Fibroblast of villous mesenchyme (primary cell): ENCODE results near the gene DDX49. TPM values are rescaled to one million over a fixed set of nuclear protein-coding genes. Genes with fewer than 3 reads are reported as not detected.
"Not testable (repeated sequence)": the region's sequence is repeated elsewhere in the genome, so short reads cannot be mapped to it uniquely, and the experiment has no call there.

ENCODE experiments used
- DNase-seq: peaks from one replicate; pipeline ENCODE4 v3.0.0-alpha.2; 2010; ENCODE audit warnings: low read depth
- H3K4me3 ChIP-seq: 2 replicates; pipeline ENCODE4 v1.5.1; 2011; ENCODE audit warnings: low read depth, mild to moderate bottlenecking, low read length
- CTCF ChIP-seq: IDR thresholded peaks from 2 replicates; pipeline ENCODE4 v1.5.1; 2012; ENCODE audit warnings: low read depth, mild to moderate bottlenecking, low read length; ENCODE audit not compliant: insufficient read depth
- total RNA-seq: library from RNA; depleted of rRNA; stranded (reverse); fragments of >200 nt; gene quantifications from 2 replicates; pipeline ENCODE4 v1.2.3, GENCODE V29; 2012

DDX49 gene
- total RNA-seq, 1 donor, result 48.4 TPM

DNA sequence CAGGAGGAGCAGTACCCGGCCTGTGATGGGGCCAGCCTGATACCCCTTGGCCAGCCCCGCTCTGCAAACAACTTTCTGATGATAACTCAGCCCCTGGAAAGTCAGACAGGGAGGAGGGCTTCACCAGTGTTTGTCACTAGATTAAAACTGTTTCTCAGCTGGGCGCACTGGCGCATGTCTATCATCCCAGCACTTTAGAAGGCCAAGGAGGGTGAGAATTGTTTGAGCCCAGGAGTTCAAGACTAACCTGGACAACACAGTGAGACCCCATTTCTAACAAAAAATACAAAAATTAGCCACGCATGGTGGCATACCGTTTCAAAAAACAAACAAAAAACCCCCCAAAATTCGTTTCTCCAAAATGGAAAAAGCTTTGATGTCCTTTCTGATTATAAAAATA is 18.0 kb upstream of the DDX49 start:
- H3K4me3 ChIP-seq, result no peak overlapping the region
- no peak for DNase-seq
- no peak for TF ChIP-seq CTCF

- not testable (repeated sequence) for H3K4me3 ChIP-seq, DNase-seq
These were observed 17.0 kb upstream of the DDX49 start for GRCh38 chr19:18902519-18902918.

DNA sequence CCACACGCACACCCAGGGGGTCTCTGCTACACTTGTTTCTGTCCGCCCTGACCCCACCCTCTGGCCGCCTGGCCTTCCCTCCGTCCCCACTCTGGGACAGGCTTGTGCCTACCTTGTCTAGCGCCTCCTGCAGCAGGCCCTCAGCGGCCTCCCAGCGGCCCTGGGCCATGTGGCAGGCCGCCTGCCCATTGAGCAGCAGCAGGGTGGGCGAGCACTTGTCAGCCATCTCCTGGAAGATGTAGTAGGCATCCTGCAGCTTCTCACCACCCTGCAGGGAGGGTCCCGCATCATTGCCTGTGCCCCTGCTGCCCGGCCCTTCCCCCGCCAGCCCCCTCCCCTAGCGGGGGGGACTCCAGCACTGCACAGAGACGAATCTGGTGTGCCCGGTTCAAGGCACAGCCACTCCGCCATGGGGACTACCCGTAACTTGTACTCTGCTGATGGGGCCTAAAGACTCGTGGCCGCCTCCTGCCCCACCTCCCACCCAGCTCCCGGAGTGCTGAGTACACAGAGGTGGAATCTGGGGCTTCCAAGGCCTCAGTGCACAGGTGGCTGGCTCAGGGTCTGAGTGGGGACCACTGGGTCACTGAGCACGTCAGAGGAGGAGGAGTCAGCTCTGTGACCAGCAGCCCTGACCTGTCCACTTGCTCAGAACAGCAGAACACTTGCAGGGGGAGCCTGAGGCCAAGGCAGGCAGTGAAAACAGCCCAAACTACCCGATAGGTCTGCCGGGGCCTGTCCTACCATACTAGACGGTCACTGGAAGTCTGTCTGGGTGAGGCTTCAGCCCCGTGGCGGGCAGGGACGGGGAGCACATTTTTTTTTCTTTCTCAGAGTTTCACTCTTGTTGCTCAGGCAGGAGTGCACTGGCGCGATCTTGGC is 16.1 kb upstream of the DDX49 start:
- TF ChIP-seq CTCF, result no peak
- DNase-seq, result no peak
- no peak overlapping the region for H3K4me3 ChIP-seq

- no peak overlapping the region for H3K4me3 ChIP-seq
- no peak for TF ChIP-seq CTCF
- DNase-seq, result no peak
These were observed 15.0 kb upstream of the DDX49 start for GRCh38 chr19:18904334-18905057.

DNA sequence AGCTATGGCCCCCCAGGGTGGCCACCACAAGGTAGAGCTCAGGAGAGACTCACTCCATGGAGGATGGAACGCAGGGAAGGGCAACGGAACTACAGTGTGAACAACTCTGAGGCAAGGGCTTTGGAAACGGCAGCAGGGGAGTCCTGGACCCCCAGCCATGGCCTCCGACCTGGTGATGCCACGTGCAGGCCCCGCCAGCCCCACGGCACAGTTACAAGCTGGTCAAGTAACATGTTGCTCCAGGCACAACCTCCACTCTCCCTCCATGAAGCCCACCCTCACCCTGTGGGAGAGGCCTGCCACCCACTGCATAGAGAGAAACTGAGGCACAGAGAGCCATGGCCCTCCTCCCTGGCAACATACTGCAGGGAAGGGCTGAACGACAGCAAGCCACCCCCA is 14.5 kb upstream of the DDX49 start:
- no peak overlapping the region for H3K4me3 ChIP-seq
- DNase-seq, result no peak

GRCh38 chr19:18905513-18906236 is 13.8 kb upstream of the DDX49 start:
- TF ChIP-seq CTCF, result no peak
- H3K4me3 ChIP-seq, result no peak overlapping the region
- DNase-seq, result no peak

More for the DNA sequence above, 14.5 kb upstream of the DDX49 start:
- TF ChIP-seq CTCF, result no peak
